Right ventricle myocardium superior (tissue), 1 donor: ENCODE data around the gene IRF8. TPM values are rescaled to one million over a fixed set of nuclear protein-coding genes. Genes with fewer than 3 reads are reported as not detected.
A peak's percentile ranks its signal among the peaks of the same experiment; 100 is the strongest.
"Not testable (repeated sequence)": the region's sequence is repeated elsewhere in the genome, so short reads cannot be mapped to it uniquely, and the experiment has no call there.

Source experiments
- ATAC-seq: fragments of 200-7000 bp; cut with Tn5 transposase; one replicate; pipeline ENCODE4 v1.9.1; 2020; ENCODE audit warnings: mild to moderate bottlenecking; ENCODE audit not compliant: poor library complexity
- DNase-seq: peaks from one replicate; pipeline ENCODE4 v3.0.0-alpha.2; 2020
- intact Hi-C: fragments of 100-400 bp; cut with DNase I; formaldehyde crosslinking; loops from one replicate; pipeline ENCODE4 v1.11.2; 2022
- total RNA-seq: library from RNA; stranded (reverse); fragmentation: NEBNext Ultra II Directional; extraction: Animal tissue kit (Norgen Biotek cat#: 25700); gene quantifications from one replicate; pipeline ENCODE4 v1.2.1, GENCODE V29; 2021
- donor health status: DM: no; HTN: yes; CAD: no; lungs with severe emphysema.

The IRF8 gene
- total RNA-seq, 1 donor from 2014 or later: 3.0 TPM

DNA sequence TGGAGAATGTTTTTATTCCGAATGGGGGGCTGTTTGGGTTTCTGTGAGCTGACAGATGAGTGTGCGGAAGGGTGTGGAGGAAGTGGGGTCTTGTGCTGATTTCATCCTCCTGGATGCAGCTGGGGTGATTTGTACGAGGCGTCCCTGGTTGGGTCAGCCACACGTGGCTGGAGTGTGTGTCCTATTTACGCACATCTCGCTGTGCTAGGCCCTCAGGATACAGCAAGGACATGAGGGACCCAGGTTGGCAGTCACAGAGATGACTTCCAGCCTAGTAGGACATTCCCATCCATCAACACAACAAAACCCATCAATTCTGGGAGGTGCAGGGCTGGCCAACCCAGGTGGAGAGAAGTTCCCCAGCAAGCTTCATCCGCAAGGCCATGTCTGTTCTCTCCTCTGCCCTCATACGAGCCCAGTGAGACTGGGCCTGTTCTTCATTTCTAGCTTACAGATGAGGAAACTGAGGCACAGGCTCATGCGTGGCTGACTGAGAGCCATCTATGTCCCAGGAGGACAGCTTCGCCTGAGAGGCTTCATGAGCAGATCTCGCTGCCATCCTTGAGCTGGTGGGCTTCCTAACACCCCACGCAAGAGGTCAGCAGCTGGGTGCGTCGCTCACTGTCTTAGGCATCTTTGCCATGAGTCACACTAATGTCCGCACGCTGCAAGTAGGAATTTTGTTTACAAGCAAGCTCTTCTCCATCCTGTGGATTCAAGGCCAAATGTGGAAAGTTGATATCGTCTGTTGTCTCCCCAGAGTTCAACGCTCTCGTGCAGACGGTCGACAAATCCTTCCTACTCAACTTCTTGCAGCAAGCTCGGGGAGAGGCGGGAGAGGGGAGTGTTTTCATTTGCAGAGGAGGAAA is 24.4 kb downstream of the IRF8 start:
- ATAC-seq (no peak), DNase-seq (no peak)
- intact Hi-C loops: no loop called here

DNA sequence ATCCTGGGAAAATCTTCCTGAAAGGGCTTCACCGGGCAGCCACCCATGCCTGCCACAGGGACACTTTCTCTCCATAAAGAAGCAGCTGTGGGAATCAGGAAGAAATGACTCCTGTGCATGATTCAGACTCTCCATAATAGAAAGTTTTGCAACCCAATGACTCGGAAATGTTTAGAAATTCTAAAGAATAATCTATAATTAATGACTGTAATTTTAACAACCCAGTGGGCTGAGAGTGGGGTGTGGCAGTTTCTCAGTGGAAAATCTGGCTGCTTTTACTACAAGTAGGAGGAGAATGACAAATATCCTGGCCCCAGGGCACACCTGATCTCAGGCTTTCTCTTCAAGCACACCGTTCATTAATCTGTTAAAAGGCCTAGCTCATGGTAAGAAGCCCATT is 25.7 kb downstream of the IRF8 start:
- ATAC-seq (no peak), DNase-seq (no peak)
- intact Hi-C loops: no loop called here

DNA sequence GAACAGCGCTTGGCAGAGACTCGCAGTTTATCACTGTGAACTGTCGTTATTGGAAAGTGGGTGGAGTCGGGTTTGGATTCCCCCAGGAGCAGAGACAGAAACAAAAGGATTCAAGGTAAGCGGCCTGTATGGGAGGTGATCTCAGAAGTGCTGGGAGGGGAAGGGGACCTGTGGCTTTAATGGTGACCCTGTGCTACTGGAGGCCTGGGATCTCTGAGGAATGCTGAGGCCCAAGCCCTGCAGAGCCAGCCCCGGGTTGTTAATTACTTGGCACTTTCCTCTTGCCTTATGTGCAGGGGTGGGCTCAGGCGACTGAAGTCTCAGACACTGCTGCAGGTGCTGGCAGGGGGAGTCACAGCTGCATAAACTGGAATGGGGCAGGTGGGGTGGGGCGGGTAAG is 27.4 kb downstream of the IRF8 start:
- no peak for ATAC-seq
- DNase-seq: peak; percentile 7
- intact Hi-C loops: no loop called here

DNA sequence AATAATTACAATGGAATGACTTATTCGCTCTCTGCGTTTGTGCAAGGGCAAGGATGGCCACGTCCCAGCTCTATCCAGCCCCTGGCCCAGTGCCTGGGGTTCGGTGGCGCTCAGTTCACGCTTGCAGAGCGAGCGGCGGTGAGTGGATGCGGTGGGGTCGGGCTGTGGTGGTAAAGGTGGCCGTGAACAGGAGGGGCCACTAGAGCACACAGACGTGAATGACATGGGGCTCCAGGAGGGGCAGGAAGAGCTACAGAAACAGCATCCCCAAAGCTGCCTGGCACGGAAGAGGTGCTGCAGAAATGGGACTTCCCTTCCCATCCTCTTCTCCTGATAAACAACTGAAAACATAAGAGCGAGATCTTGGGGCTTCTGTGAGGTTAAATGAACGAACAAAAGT is 28.4 kb downstream of the IRF8 start:
- no peak for ATAC-seq
- intact Hi-C loops: no loop called here
- DNase-seq: no peak

DNA sequence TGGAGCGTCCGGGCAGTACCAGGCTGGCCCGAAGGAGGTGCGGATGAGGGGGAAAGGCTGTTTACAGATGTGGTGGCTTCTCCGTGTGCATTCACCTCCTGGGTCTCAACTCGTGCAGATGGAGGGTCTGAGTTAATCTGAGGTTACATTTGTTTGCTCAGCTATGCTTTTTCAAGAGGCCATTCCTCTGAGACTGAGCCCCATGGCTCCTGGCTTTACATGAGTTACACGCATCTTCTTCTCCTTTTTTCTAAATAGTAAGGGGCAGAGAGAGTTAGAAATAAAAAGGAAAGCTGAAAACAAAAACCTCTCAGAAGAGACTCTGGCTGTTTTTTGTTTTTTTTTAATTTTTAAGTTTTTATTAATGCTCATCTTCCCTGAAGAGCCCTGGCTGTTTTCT is 29.0 kb downstream of the IRF8 start:
- DNase-seq (no peak), ATAC-seq (no peak)
- intact Hi-C loops: no loop called here

DNA sequence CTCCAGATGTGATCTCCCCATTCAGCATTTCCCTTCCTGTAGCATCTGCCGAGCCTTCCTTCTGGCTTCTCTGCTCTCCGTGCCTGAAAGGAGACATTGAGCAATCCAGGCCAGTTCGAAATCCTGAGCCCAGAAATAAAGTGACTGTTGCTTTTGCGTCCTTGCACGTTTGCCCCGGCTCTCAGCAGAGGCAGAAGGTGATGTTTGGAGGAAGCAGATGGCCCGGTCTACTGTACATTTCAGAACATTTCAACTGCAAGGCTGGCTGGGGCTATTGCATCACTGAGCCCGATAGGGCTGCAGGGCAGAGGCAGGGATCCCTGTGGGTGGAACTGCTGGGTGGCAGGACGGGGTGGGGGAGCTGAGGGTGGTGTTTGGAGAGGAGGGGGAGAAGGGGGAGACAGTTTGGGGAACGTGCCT is 29.4 kb downstream of the IRF8 start:
- DNase-seq (peak; percentile 55), ATAC-seq (peak; percentile 72)
- intact Hi-C loops: no loop called here

DNA sequence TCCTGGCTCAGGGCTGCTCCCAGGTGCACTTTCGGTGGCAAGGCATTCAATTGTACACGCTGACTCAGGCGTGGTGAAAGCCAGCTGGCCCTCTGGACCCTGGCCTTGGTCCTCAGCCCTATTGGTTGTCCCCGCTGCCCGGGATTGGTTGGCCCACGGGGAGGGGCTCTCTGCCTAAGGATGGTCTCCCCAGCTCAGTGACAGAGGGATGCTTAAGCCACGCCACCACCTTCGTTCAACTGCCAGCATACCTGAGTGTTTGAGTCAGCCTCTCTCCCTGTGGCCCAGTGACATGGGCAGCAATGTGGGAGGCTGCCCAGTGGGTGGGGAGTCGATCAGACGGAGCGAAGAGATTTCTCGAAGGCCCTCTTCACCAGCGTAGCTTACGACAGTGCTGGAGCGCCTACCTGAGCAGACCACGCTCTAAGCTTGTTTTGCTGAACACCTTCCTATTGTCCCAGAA is 30.3 kb downstream of the IRF8 start:
- intact Hi-C loops: no loop called here
- ATAC-seq (no peak), DNase-seq (no peak)

DNA sequence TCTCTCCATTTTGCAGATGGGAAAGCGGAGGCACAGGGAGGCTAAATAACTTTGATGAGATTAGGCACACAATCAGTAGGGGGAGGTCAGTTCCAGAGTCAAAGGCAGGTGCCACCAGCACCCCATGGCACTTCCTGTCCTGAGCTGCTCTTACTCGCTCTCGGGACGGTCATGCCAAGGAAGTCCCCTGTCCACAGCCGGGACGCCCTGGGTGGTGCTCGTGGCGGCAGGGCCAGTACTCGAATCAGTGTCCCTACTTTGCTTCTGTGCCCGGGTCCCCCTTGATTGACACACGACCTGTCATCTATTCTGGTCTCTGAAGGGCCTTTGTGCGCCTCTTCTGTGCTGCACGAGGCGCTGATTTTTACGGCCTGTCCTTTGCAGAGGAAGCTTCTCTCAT is 31.3 kb downstream of the IRF8 start:
- DNase-seq (no peak), ATAC-seq (no peak)
- intact Hi-C loops: no loop called here

DNA sequence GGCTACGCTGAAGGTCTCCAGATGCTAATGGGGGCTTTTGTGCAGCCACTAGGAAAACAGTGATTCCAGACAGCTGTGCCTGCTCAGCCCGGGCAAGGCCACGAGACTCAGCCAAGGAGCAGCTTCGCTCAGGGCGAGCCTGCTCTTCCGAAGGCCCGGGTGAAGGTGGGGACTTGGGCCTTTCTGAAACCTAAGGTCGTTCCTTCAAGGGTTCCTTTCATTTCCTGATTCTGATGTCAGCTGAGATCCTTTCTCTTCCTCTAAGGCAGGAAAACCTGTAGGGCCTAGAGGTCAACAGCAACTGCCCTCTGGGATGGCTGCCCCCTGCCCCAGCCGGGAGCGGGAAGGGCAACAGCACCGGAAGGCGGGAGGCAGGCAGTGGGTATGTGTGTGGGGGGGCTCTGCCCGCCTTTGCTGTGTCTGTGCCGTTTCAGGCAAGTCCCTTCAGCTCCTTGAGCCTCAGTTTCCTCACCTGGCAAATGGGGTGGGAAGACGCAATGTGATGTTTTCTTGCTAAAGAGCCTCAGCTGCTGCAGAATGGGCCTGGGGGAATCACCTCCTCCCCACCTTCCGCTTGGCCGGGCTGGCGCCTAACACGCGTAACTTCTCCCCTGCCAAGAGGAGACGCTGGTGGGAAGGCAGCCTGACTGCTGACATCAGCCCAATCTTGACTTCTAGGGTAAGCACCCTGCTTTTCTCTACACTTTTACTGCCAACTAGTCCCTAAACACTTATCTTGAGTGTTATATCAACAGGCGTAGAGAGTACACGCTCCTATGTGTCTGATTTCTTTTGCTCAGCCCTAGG is 32.8 kb downstream of the IRF8 start:
- no peak for DNase-seq
- intact Hi-C loops: no loop called here

DNA sequence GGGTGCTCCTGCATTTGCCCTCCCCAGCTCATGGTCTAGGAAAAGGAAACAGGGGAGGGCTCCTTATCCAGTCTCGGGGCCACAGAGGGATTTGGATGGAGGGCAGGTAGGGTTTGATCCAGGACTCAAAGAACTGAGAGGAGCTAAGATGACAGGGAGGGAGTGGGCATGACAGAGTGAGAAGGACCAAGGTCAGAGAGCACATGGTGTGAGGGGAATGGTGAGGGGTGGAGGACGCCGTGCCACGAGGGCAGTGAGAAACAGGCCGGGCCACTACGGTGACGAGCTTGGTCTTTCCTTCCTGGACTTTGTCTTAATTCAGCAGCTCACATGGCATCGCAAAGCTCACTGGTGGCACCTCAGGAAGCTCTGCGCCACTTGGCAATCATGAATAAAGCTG is 35.2 kb downstream of the IRF8 start:
- no peak for DNase-seq
- no peak for ATAC-seq
- intact Hi-C loops: no loop called here

More for the DNA sequence above, 32.8 kb downstream of the IRF8 start:
- no peak for ATAC-seq

DNA sequence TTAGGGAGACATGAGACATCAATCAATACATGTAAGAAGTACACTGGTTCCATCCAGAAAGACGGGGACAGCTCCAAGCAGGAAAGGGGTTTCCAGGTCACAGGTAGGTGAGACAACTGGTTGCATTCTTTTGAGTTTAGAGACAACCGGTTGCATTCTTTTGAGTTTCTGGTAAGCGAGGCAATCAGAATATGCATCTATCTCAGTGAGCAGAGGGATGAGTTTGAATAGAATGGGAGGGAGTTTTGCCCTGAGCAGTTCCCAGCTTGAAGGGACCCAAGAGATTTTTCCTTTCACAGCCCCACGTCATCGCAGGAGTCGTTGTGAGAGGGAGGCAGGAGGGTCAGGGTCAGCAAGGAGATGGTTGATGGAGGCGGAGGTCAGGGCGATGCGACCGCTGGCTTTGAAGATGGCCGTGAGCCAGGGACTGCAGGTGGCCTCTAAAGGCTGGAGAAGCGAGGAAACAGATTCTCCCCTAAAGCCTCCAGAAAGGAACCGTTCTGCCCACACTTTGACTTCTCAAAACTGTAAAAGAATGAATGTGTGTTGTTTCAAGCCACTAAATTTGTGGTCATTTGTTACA is 36.5 kb downstream of the IRF8 start:
- DNase-seq (no peak), ATAC-seq (no peak)
- intact Hi-C loops: no loop called here

DNA sequence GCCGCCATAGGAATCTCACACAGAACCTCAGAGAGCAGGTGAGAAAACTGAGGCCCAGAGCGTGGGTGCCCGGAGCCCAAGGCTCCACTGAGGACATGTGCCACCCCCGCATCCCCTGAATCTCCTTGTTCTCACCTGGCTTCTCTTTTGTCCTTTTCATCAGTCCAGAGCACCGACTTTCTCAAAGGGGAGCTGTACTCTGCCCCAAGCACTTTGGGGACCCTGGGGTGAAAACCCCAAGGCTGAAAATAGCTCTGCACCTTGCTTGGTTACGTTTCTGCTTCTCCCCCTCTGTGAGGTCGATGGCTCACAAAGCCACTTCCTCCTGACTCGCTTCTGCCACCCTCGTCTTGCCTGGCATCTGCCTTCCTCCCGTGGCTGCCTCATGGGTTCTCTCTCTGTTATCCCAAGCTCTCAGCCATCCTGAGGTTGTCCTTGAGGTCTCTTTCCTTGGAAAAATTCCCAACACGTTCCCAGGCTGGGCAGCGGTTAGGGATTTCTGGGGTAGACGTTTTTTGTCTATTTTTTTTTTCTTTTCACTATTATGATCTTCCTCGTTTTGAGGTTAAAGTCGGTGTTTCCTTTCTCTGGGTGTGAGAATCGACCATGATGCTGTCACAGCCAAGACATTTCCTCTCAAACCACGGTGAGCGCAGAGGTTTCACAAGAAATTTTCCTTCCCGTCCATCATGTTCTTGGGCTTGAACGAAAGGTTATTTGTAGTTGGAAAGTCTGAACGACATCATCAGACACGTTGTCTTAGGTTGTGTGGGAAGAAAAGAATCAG is 37.2 kb downstream of the IRF8 start:
- DNase-seq (no peak), ATAC-seq (no peak)
- intact Hi-C loops: no loop called here

DNA sequence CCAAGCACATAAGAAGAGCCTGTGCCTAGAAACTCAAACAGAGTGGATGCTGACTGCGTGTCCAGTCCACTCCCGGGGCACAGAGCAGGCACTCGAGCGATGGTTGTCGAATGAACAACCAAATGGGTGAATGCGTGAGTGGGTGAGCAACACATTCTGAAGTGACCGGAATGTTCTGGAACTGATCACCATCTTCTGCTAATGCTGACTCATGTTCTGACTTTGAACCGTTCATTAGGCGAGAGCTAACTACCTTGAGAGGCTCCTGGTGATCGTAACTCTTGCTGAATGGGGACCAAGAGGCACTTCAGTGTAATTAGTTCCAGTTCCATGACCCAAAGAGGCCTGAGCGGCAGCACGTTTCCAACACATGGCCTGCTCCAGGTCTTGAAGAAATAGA is 37.9 kb downstream of the IRF8 start:
- intact Hi-C loops: no loop called here
- no peak for DNase-seq
- no peak for ATAC-seq

DNA sequence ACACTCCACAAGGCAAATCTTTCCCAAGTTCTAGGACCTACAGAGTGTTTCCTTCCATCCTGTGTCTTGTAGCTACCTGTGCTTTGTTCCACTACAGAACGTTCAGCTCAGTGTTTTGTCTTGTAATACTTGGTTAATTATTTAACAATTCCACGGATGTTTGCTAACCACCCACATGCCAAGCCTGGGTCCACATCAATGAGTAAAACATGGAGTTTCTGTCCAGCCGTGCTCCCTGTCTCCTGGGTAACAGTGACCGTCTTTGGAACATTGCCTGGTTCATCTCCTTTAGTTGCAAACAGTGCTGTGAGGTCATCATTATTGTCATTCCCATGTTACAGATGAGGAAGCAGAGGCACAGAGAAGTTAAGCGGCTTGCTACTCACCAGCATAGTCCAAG is 41.3 kb downstream of the IRF8 start:
- intact Hi-C loops: no loop called here
- ATAC-seq (no peak), DNase-seq (no peak)

DNA sequence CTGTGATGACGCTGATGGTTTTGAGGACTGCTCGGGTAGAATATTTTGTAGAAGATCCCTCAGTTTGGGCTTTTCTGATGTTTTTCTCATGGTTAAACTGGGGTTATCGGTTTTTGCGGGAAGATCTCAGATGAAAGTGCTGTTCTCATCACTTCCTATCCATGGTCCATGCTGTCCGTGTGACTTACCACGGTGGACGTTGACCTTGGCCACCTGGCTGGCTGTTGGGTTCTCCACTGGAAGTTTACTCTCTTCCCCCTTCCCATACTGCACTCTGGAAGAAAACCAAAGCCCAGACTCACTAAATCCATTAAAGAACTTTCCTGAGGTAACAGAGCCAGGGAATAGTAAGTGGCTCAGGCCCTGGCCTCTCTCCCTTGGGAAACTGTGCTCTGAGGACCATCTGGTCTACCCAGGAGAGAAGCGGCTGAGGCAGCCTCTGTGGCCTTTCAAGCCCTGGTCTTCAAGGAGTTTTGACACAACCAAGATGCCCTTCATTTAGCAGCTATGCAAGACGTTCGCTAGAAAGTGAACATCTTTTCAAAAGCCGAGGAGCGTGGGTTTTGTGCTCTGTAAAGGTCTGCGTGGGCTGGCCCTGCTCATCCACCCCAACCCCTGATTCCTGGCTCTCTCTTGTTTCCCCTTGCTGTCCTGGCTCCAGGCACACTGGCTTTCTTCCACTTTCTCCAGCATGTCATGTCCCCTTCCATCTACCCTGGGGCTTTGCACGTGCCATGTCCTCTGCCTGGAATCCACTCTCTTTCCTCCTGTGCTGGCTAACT is 43.1 kb downstream of the IRF8 start:
- intact Hi-C loops: no loop called here

DNA sequence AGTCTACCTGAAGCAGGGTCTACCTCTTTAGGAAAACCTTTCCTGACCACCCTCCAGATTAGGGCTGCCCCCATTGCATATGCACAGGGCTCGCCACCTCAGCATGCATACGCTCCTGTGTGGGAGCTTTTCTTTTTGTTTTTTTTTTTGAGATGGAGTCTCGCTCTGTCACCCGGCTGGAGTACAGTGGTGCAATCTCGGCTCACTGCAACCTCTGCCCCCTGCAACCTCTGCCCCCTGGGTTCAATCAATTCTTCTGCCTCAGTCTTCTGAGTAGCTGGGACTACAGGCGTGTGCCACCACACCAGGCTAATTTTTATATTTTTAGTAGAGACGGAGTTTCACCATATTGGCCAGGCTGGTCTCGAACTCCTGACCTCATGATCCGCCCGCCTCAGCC is 43.7 kb downstream of the IRF8 start:
- ATAC-seq, intact Hi-C loops, DNase-seq: not testable (repeated sequence)

More for the DNA sequence above, 43.1 kb downstream of the IRF8 start:
- DNase-seq (no peak), ATAC-seq (no peak)

DNA sequence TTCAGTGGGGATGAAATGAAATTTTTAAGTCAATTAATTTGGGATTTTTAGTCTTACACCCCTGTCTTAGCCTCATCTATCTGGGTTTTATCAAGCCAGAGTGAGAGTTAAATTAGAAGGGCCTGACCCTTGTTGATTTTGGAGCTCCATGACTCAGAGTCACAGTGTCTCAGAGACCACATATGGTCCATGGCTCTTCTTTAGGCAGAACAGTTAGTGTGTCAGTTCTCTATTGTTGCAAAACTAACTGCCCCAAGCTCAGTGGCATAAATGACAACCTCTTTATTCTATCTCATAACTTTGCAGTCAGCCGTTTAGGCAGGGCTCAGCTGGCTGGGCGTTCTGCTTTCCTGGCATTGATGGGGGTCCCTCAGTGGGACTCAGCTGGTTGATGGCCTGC is 44.7 kb downstream of the IRF8 start:
- intact Hi-C loops: no loop called here
- DNase-seq (no peak), ATAC-seq (no peak)
